ENCODE data around the gene CXorf38.

CXorf38 gene

DNA sequence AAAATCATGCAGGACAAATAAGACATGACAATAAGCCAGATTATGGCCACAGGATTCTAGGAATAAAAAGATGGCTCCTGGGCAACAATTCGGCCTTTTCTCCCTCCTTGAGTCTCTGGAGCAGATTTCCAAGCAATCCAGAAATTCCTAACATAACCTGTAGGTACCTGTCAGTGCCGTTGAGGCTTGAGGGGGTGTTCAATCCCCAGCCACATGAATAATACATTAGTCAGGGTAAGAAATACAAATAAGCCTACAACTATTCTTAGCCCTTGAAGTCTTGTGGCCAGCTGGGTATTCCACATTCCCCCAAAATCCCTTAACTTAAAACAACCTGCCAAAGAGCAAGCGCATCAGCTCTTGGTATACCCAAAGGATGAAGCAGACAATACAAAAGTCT, 9.7 kb downstream of the CXorf38 start:
- no peak for TF ChIP-seq CTCF (IDR thresholded peaks at IDR 0.05; ENCODE audit: low read depth, low read length, missing control alignments)
- in situ Hi-C loops (cut with HindIII; ENCODE audit: low sequenced_read_pairs): no loop called here
- no peak overlapping the region for H3K4me3 ChIP-seq (ENCODE audit: low read depth, low read length)
- no peak for DNase-seq (ENCODE audit: low read depth)

DNA sequence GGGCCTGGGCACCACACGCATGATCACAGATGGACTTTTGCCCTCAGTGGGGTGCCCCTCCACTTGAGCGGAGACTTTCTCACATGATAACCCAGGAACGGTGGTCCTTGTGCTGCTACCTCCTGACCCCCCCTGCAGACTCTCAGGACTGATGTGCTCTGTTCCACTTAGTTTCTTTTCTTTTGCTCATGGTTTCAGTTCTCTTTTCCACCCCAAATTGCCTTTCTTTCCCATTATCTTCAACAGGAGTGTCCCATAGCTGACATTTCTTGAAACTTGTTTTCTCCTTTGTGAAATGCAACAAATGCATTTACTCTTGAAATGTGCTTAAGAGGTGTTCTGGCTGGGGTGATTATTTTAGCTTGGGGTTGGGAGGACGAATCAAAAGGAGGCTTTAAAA, 15.2 kb downstream of the CXorf38 start:
- H3K4me3 ChIP-seq (ENCODE audit: low read depth, low read length): no peak overlapping the region
- no peak for DNase-seq (ENCODE audit: low read depth)
- TF ChIP-seq CTCF (IDR thresholded peaks at IDR 0.05; ENCODE audit: low read depth, low read length, missing control alignments): no peak
- in situ Hi-C loops (cut with HindIII; ENCODE audit: low sequenced_read_pairs): no loop called here

DNA sequence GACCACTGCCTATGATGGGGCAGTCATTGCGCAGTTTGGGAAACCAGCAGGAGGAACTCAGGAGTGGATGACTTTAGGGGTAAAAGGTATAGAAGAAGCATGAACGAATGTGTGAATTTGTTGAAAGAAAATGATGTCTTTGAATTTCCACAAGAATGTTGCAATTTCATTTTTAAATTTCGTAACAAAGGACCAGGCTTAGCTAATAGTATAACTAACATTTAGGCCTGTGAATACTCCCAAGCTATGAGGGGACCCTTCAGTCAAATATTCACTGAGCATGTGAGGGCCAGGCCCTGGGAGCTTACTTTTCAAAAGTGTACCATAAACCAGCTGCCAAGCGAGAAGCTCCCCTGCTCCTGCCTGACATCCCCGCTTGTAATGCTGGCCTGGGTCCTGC, 18.9 kb downstream of the CXorf38 start:
- no peak overlapping the region for H3K4me3 ChIP-seq (ENCODE audit: low read depth, low read length)
- in situ Hi-C loops (cut with HindIII; ENCODE audit: low sequenced_read_pairs): no loop called here
- no peak for DNase-seq (ENCODE audit: low read depth)
- TF ChIP-seq CTCF (IDR thresholded peaks at IDR 0.05; ENCODE audit: low read depth, low read length, missing control alignments): no peak

DNA sequence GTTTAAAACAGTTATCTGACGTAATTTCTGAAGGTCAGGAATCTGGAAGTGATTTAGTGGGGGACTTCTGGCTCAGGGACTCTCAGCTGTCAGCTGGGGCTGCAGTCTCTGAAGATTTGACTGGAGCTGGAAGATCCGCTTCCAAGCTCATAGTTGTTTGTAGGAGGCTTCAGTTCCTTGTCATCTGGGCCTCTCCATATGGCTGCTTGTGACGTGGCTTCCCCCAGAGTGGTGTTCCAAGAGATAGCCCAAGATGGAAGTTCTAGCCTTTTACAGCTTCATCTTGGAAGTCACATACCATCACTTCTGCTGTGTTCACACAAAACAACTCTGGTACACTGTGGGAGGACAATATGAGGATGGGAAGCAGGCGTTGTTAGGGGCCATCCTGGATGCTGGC, 22.1 kb downstream of the CXorf38 start:
- H3K4me3 ChIP-seq (ENCODE audit: low read depth, low read length): no peak overlapping the region
- TF ChIP-seq CTCF (IDR thresholded peaks at IDR 0.05; ENCODE audit: low read depth, low read length, missing control alignments): no peak
- DNase-seq (ENCODE audit: low read depth): no peak
- in situ Hi-C loops (cut with HindIII; ENCODE audit: low sequenced_read_pairs): no loop called here

GRCh38 chrX:40623665-40624064, 23.7 kb downstream of the CXorf38 start:
- no peak for TF ChIP-seq CTCF (IDR thresholded peaks at IDR 0.05; ENCODE audit: low read depth, low read length, missing control alignments)
- no peak overlapping the region for H3K4me3 ChIP-seq (ENCODE audit: low read depth, low read length)
- in situ Hi-C loops (cut with HindIII; ENCODE audit: low sequenced_read_pairs): no loop called here
- DNase-seq (ENCODE audit: low read depth): no peak

- no peak for TF ChIP-seq CTCF (IDR thresholded peaks at IDR 0.05; ENCODE audit: low read depth, low read length, missing control alignments)
- H3K4me3 ChIP-seq (ENCODE audit: low read depth, low read length): no peak within 1 kb of the TSS
- in situ Hi-C loops (cut with HindIII; ENCODE audit: low sequenced_read_pairs): no loop called here
- DNase-seq (ENCODE audit: low read depth): no peak
Measured at GRCh38 chrX:40623139-40623536, 24.2 kb downstream of the CXorf38 start, which contains the start of gene MPC1L. TSS of gene MPC1L (plus strand) at chrX:40623428. CDS start at chrX:40623566, 138 bp downstream.

All from astrocyte of the cerebellum (primary cell).